HepG2 (cell line): Measurements from ENCODE around the gene PPIL6. TPM values are rescaled to one million over a fixed set of nuclear protein-coding genes. Genes with fewer than 3 reads are reported as not detected.

Experiments used
- ARHGAP35 ChIP-seq: sonication (generic); formaldehyde crosslinking; IDR thresholded peaks from 2 replicates; pipeline ENCODE4 v1.9.0; 2022; ENCODE audit warnings: mild to moderate bottlenecking, inconsistent platforms, moderate library complexity, missing genetic modification reagents, borderline replicate concordance
- BHLHE40 ChIP-seq: IDR thresholded peaks from 2 replicates; pipeline ENCODE4 v1.6.1; 2011; ENCODE audit warnings: low read length, improper control_type of control experiment
- CBX2 ChIP-seq, 2 experiments: fragments of 200-600 bp in 1 of 2; sonication (generic); formaldehyde crosslinking in 1 of 2; IDR thresholded peaks; 2 replicates each; pipeline versions ENCODE4 v1.7.0 to v1.8.1; 2018 to 2022; ENCODE audit warnings: low read depth in 2 of 2, low read length in 1 of 2, mild to moderate bottlenecking in 1 of 2, missing genetic modification reagents in 1 of 2
- CC2D1A ChIP-seq: sonication (generic); formaldehyde crosslinking; IDR thresholded peaks from 2 replicates; pipeline ENCODE4 v1.8.1; 2023; ENCODE audit warnings: mild to moderate bottlenecking, missing genetic modification reagents
- FOXM1 ChIP-seq: sonication (generic); formaldehyde crosslinking; IDR thresholded peaks from 2 replicates; pipeline ENCODE4 v1.5.0; 2020; ENCODE audit warnings: missing genetic modification reagents
- HMGA1 ChIP-seq: sonication (generic); formaldehyde crosslinking; conservative IDR thresholded peaks from 2 replicates; pipeline ENCODE4 v1.4.0; 2020; ENCODE audit warnings: missing genetic modification reagents
- MZF1 ChIP-seq: sonication (generic); formaldehyde crosslinking; IDR thresholded peaks from 2 replicates; pipeline ENCODE4 v1.8.1; 2023; ENCODE audit warnings: mild to moderate bottlenecking, missing genetic modification reagents, borderline replicate concordance
- NR2C2 ChIP-seq: sonication (generic); formaldehyde crosslinking; IDR thresholded peaks from 2 replicates; pipeline ENCODE4 v1.4.0; 2020; ENCODE audit warnings: missing genetic modification reagents, mild to moderate bottlenecking, moderate library complexity, borderline replicate concordance
- PHF21A ChIP-seq: sonication (generic); formaldehyde crosslinking; IDR thresholded peaks from 2 replicates; pipeline ENCODE4 v1.5.0; 2020; ENCODE audit warnings: mild to moderate bottlenecking, missing genetic modification reagents
- RBM39 ChIP-seq: fragments of 200-400 bp; formaldehyde crosslinking; IDR thresholded peaks from one replicate; pipeline ENCODE4 v1.6.1; 2018; ENCODE audit warnings: antibody characterized with exemption, mild to moderate bottlenecking, low read depth, low read length; ENCODE audit not compliant: poor library complexity, severe bottlenecking
- SP1 ChIP-seq, 2 experiments: fragments of 450-650 bp in 1 of 2; sonication (generic) in 1 of 2; formaldehyde crosslinking in 1 of 2; IDR thresholded peaks; 2 replicates each; pipeline versions ENCODE4 v1.4.0 to v1.6.1; 2016 to 2020; ENCODE audit warnings: missing genetic modification reagents in 1 of 2
- SRSF9 ChIP-seq: fragments of 200-400 bp; formaldehyde crosslinking; IDR thresholded peaks from 2 replicates; pipeline ENCODE4 v1.6.1; 2018; ENCODE audit warnings: borderline replicate concordance, mild to moderate bottlenecking, low read depth, low read length; ENCODE audit not compliant: insufficient read depth, poor library complexity, severe bottlenecking
- XBP1 ChIP-seq: sonication (generic); formaldehyde crosslinking; IDR thresholded peaks from 2 replicates; pipeline ENCODE4 v1.5.0; 2020; ENCODE audit warnings: missing genetic modification reagents
- ZNF329 ChIP-seq: sonication (generic); formaldehyde crosslinking; IDR thresholded peaks from 2 replicates; pipeline ENCODE4 v1.9.0; 2021; ENCODE audit warnings: low read depth, mild to moderate bottlenecking, missing genetic modification reagents
- ZNF629 ChIP-seq: sonication (generic); formaldehyde crosslinking; conservative IDR thresholded peaks from 2 replicates; pipeline ENCODE4 v1.5.0; 2020; ENCODE audit warnings: missing genetic modification reagents
- ZNF777 ChIP-seq: sonication (generic); formaldehyde crosslinking; IDR thresholded peaks from 2 replicates; pipeline ENCODE4 v1.4.0; 2020; ENCODE audit warnings: missing genetic modification reagents
- ZSCAN25 ChIP-seq: sonication (generic); formaldehyde crosslinking; IDR thresholded peaks from 2 replicates; pipeline ENCODE4 v1.8.0; 2022; ENCODE audit warnings: mild to moderate bottlenecking, missing genetic modification reagents
- polyA plus RNA-seq, 8 experiments: library from polyadenylated mRNA; depleted of rRNA in 3 of 8; stranded (reverse) in 7 of 8; unstranded in 1 of 8; fragments of >200 nt; fragmentation: Illumina TruSeq in 4 of 8; extraction: Trizol in 4 of 8; gene quantifications; 2 replicates each; pipeline versions ENCODE4 v1.2.1 to v1.2.3, GENCODE V29; 2011 to 2016; ENCODE audit warnings: low read depth in 4 of 8, missing spikeins in 1 of 8, mixed read lengths in 1 of 8; ENCODE audit not compliant: insufficient read depth in 1 of 8
- total RNA-seq, 5 experiments: library from RNA; depleted of rRNA; stranded (reverse); fragments of >200 nt; fragmentation: Illumina TruSeq; extraction: Trizol; gene quantifications; 2 replicates each; pipeline ENCODE4 v1.2.3, GENCODE V29; 2016; ENCODE audit warnings: low read depth in 1 of 5
- TF ChIP-seq, protein P1 (sequence below): sonication (generic); formaldehyde crosslinking; IDR thresholded peaks from 2 replicates; pipeline ENCODE4 v1.5.1; 2020; ENCODE audit warnings: mild to moderate bottlenecking, missing genetic modification reagents, borderline replicate concordance
- TF ChIP-seq, protein P2 (sequence below): sonication (generic); formaldehyde crosslinking; conservative IDR thresholded peaks from 2 replicates; pipeline ENCODE4 v1.8.0; 2022; ENCODE audit warnings: missing genetic modification reagents
- TF ChIP-seq, protein P3 (sequence below): sonication (generic); formaldehyde crosslinking; IDR thresholded peaks from 2 replicates; pipeline ENCODE4 v1.8.1; 2023; ENCODE audit warnings: mild to moderate bottlenecking, moderate library complexity, missing genetic modification reagents
- TF ChIP-seq, protein P4 (sequence below): sonication (generic); formaldehyde crosslinking; IDR thresholded peaks from 2 replicates; pipeline ENCODE4 v1.8.0; 2022; ENCODE audit warnings: mild to moderate bottlenecking, missing genetic modification reagents, moderate library complexity
- TF ChIP-seq, protein P5 (sequence below): sonication (generic); formaldehyde crosslinking; IDR thresholded peaks from 2 replicates; pipeline ENCODE4 v1.5.0; 2020; ENCODE audit warnings: mild to moderate bottlenecking, low read depth, missing genetic modification reagents, borderline replicate concordance

The PPIL6 gene
- total and polyA plus RNA-seq, 2 of the 13 experiments (the other 11 are each of a cell fraction or from before 2014, with no cell fraction given): 0.22 to 0.46 TPM

DNA sequence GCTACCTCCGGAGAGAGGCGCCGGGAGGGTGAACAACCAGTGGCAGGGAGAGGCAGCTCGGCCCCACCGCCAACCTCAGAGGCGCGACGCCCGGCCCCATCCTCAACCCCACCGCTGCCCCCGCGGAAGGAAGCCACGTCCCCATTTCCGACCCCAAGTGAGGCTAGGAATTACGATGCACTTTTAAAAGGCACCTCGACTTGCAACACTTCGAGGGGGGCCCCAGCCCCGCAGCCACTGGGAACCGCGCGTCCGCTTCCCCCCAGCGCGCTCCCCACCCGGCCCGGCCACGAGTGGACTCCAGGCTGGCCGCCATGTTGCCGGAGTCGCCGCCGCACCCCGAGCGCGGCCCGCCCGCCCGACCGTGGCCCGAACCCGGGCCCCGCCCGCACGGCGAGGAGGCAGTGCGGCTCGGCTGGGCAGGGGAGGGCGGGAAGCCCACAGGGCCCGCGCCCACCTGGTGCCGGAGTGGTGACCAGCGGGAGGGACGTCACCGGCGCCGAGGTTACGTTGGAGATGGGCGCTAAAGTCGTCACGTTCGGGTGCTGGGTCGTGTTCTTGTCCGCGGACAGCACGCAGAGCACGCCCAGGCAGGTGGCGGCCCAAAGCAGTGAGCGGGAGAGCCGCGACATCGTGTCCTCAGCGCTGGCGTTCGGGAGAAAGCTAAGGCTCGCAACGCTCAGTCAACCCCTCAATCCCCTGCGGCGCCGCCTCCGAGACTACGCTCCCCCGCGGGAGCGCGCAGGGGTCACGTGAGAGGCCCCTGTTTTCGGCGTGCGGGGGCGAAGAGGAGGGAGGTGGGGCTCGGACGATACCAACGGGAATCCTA, 58.5 kb downstream of the PPIL6 start, which contains the start of gene CD164 (continued):
- TF ChIP-seq, protein P1, sequence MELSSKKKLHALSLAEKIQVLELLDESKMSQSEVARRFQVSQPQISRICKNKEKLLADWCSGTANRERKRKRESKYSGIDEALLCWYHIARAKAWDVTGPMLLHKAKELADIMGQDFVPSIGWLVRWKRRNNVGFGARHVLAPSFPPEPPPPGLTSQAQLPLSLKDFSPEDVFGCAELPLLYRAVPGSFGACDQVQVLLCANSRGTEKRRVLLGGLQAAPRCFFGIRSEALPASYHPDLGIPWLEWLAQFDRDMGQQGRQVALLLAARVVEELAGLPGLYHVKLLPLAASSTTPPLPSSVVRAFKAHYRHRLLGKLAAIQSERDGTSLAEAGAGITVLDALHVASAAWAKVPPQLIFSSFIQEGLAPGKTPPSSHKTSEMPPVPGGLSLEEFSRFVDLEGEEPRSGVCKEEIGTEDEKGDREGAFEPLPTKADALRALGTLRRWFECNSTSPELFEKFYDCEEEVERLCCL: 0 out of 2 replicates have a peak, but pooled peaks have one; percentile 28
- TF ChIP-seq SRSF9 (no peak), SP1 (IDR thresholded peaks at IDR 0.05) (no peak), SP1 (CRISPR knock-in tag; IDR thresholded peaks at IDR 0.05) (peak; percentile 60), CC2D1A (CRISPR knock-in tag) (no peak), ZNF329 (CRISPR knock-in tag) (no peak; the same call in 1 of the 2 replicates), PHF21A (CRISPR knock-in tag) (no peak), ARHGAP35 (CRISPR knock-in tag) (peak; percentile 79; the same call in 1 of the 2 replicates), ZNF629 (CRISPR knock-in tag) (no peak; the same call in 1 of the 2 replicates), FOXM1 (CRISPR knock-in tag) (0 out of 2 replicates have a peak, but pooled peaks have one; percentile 51), MZF1 (no peak), HMGA1 (no peak), XBP1 (CRISPR knock-in tag) (no peak), RBM39 (peak; percentile 81), ZNF777 (peak; percentile 44; the same call in 1 of the 2 replicates), ZSCAN25 (CRISPR knock-in tag) (no peak), BHLHE40 (peak; percentile 97), CBX2 (IDR thresholded peaks at IDR 0.05; ENCODE audit: low read depth, low read length) (no peak), CBX2 (CRISPR knock-in tag; IDR thresholded peaks at IDR 0.05; ENCODE audit: low read depth) (no peak), NR2C2 (CRISPR knock-in tag) (peak; percentile 50)
- TF ChIP-seq, protein P2, sequence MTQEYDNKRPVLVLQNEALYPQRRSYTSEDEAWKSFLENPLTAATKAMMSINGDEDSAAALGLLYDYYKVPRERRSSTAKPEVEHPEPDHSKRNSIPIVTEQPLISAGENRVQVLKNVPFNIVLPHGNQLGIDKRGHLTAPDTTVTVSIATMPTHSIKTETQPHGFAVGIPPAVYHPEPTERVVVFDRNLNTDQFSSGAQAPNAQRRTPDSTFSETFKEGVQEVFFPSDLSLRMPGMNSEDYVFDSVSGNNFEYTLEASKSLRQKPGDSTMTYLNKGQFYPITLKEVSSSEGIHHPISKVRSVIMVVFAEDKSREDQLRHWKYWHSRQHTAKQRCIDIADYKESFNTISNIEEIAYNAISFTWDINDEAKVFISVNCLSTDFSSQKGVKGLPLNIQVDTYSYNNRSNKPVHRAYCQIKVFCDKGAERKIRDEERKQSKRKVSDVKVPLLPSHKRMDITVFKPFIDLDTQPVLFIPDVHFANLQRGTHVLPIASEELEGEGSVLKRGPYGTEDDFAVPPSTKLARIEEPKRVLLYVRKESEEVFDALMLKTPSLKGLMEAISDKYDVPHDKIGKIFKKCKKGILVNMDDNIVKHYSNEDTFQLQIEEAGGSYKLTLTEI: no peak
- TF ChIP-seq, protein P3, sequence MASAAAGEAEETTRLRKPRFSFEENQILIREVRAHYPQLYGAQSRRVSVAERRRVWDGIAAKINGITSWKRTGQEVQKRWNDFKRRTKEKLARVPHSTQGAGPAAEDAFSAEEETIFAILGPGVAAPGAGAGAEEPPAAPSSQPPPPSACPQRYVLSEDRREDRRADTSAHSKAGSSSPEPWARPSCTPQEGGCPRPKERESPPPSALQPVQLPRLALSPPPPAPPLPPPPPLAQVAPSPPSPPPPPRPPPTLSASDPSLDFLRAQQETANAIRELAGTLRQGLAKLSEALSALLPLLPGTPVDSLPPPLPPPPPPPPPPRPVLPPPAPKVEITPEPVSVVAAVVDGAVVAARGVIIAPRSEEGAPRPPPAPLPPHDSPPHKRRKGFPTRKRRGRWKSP (CRISPR knock-in tag): peak; percentile 66
- TF ChIP-seq, protein P4, sequence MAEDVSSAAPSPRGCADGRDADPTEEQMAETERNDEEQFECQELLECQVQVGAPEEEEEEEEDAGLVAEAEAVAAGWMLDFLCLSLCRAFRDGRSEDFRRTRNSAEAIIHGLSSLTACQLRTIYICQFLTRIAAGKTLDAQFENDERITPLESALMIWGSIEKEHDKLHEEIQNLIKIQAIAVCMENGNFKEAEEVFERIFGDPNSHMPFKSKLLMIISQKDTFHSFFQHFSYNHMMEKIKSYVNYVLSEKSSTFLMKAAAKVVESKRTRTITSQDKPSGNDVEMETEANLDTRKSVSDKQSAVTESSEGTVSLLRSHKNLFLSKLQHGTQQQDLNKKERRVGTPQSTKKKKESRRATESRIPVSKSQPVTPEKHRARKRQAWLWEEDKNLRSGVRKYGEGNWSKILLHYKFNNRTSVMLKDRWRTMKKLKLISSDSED (CRISPR knock-in tag): no peak
- TF ChIP-seq, protein P5, sequence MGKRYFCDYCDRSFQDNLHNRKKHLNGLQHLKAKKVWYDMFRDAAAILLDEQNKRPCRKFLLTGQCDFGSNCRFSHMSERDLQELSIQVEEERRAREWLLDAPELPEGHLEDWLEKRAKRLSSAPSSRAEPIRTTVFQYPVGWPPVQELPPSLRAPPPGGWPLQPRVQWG (CRISPR knock-in tag): no peak
